GM18526 (cell line): ENCODE results near the gene EFNA5.

Experiments used
- POLR2A ChIP-seq: IDR thresholded peaks from 3 replicates; pipeline ENCODE4 v1.6.1; 2011; ENCODE audit not compliant: insufficient read length; ENCODE audit errors: extremely low read depth

EFNA5 gene

DNA sequence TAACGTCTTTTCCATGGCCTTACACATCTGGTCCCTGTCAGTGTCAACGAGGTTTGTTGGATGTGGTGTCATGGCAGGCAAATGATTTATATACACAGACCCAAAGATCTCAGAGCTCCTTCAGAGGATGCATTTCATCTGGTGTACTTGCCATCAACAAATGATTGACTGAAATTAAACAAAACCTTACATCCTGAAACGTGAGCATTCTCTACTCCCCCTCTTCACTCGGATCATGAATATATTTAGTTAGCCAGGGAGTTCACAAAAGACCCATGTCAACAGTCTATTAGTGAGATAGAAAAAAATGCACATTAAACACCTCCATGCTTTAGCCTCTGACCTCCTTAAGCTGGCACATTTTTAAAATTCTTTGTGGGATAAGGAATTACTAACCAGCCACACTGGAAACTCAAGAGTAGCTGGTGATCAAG is 215.6 kb downstream of the EFNA5 start:
- TF ChIP-seq POLR2A = no peak

GRCh38 chr5:107451028-107451427 is 219.7 kb downstream of the EFNA5 start:
- no peak for TF ChIP-seq POLR2A

DNA sequence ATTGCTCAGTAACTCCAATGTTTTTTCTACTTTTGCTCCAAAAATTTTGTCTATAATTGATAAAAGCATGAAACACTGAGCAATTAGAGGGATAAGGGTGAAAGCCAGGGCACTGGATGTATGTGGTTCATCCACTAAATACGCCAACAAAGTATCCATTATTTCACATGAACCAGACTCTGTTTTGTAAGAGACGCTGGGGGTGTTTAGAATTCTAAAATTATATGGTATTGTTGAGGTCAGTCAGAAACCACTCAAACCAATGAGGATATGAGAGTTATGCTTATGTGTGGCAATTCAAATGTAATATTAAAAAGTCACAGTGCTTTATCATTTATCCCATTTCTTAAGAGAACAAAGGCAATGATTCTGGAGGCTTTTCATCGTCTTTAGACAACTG is 220.2 kb downstream of the EFNA5 start:
- TF ChIP-seq POLR2A = no peak

DNA sequence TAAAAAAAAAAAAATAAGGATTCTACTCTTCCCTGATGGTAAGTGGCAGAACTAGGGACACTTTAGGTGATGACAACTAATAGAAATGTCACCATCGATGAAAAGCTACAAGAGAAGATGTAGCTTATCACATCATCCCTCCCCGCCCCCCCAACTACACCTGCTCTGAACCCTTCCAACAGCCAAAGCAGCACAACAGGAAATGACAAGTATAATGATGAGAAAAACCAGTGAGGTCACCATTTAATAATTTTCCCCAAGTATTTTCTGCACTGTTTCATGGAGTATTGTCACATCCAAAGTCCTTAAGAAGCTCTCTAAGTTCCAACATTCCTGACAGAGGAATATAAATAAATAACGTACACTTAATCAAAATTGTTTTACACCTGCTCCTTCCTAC is 221.4 kb downstream of the EFNA5 start:
- no peak for TF ChIP-seq POLR2A

DNA sequence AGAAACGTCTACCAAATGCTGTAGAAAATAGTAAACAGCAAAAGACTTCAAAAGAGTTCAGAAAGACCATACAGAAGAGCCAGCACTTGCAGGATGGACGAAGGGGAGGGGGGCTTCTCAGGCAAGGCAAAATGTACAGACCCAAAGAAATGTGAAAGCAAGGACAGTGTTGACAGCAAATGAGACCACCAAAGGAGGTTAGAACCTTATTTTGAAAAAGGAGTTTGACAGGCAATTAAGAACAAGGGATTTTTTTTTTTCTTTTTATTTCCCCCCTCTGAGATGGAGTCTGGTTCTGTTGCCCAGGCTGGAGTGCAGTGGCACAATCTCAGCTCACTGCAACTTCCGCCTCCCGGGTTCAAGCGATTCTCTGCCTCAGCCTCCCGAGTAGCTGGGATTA is 223.2 kb downstream of the EFNA5 start:
- no peak for TF ChIP-seq POLR2A

DNA sequence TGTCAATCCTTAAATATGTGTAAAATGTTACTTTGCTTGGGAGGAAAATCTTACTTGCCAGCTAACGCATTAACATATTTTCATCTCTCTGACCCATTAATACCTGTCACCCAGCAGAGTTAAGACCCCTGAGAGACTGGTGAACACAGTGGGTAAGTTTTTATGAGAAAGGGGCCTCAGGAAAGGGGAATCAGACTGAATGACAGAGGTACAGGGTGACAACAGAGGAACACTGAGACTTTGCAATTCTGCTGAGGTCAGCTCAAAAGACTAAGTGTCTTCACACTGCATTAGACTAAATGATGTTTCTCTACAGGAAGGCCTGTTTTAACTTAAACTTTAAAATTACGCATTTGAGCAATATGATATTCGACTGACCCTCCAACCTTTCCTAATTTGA is 223.8 kb downstream of the EFNA5 start:
- TF ChIP-seq POLR2A = no peak

GRCh38 chr5:107444300-107444699 is 226.4 kb downstream of the EFNA5 start:
- no peak for TF ChIP-seq POLR2A

- no peak for TF ChIP-seq POLR2A
Observed at GRCh38 chr5:107443897-107444296, 226.8 kb downstream of the EFNA5 start.

GRCh38 chr5:107442452-107442851 is 228.3 kb downstream of the EFNA5 start:
- TF ChIP-seq POLR2A = no peak

DNA sequence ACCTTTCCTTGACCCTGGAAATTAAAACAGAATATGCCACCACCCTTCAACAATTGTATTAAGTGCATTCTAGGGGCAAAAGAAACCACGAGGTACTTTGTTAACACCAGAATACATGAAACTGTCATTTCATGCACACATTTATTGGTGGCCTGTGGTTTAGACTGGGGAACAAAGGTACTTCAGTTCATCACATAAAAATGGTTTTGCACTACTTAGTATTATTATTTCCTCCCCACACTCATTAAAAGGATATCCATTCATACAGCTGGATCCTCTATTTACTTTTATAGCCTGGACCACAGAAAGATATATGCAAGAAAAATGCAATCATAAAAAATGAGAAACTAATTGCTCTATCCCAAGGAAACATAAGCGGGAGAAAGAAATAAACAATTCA is 230.9 kb downstream of the EFNA5 start:
- TF ChIP-seq POLR2A = no peak

DNA sequence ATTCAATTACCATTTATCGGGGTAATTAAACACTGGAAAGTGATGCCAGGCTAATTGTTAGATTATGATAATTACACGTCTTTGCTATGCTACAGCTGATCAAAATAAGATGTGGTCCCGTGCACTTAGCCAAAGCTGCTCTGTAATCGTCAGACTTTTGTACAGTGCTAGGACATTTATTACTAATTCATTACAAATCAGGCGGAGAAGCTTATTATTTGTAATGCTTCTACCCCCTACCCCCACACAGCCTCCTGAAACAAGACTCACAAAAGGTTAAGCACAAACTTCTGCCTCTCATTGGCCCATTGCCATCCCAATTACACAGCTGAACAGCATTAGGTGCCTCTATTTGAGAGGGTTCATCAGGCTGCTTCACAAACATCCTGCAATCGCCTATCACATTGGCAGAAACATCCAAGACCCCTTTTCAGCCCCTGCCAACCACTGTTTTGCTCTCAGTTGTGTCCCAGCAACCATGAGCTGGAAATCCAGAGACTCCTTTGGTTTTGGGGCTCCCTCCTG is 232.7 kb downstream of the EFNA5 start:
- TF ChIP-seq POLR2A = no peak

GRCh38 chr5:107437154-107437553 is 233.6 kb downstream of the EFNA5 start:
- TF ChIP-seq POLR2A = no peak

GRCh38 chr5:107436201-107436600 is 234.5 kb downstream of the EFNA5 start:
- no peak for TF ChIP-seq POLR2A

- TF ChIP-seq POLR2A = no peak
Observed at GRCh38 chr5:107435061-107435460, 235.7 kb downstream of the EFNA5 start.

GRCh38 chr5:107431998-107432397 is 238.7 kb downstream of the EFNA5 start:
- no peak for TF ChIP-seq POLR2A

- no peak for TF ChIP-seq POLR2A
Observed at GRCh38 chr5:107431536-107431935, 239.2 kb downstream of the EFNA5 start.

GRCh38 chr5:107430071-107430625 is 240.6 kb downstream of the EFNA5 start:
- TF ChIP-seq POLR2A = no peak

- no peak for TF ChIP-seq POLR2A
Observed at GRCh38 chr5:107428303-107428813, 242.4 kb downstream of the EFNA5 start.

DNA sequence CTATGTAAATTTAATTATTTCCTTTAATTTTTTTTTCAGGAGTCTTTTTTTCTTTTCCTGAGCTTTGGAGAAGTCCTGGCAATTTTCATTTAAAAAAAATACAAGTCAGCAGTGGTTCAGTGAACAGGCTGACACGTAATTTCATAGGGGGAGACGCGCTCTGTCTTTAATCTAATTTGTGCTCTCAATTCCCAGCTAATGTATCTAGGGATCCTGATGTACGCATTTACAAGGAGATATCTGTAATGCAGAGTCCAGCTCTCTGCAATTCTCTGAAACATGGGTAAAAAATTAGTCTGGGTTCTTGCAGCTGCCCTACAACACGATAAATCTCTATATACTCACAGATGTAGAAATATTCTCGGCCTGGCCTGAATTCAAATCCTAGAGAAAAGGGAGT is 243.9 kb downstream of the EFNA5 start:
- TF ChIP-seq POLR2A = no peak
